ENCODE data around the gene NOTCH2.

Gene NOTCH2

DNA sequence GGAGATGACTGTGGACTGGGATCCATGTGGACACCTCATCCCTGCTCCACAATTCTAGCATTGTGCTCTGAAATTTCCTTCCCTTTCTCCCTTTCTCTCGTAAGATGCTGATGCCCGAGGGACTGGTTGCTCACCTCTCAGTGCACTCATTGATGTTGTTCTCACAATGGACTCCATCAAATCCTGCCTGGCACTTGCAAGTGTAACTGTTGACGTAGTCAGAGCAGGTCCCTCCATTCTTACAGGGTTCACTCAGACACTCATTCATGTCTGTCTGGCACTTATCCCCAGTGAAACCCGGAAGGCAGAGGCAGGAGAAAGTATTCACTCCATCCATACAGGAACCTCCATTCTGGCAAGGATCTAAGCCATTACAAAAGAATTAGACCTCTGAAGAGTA is 128.1 kb downstream of the NOTCH2 start:
- no peak for DNase-seq (ENCODE audit: low spot score)
- TF ChIP-seq, protein P1, sequence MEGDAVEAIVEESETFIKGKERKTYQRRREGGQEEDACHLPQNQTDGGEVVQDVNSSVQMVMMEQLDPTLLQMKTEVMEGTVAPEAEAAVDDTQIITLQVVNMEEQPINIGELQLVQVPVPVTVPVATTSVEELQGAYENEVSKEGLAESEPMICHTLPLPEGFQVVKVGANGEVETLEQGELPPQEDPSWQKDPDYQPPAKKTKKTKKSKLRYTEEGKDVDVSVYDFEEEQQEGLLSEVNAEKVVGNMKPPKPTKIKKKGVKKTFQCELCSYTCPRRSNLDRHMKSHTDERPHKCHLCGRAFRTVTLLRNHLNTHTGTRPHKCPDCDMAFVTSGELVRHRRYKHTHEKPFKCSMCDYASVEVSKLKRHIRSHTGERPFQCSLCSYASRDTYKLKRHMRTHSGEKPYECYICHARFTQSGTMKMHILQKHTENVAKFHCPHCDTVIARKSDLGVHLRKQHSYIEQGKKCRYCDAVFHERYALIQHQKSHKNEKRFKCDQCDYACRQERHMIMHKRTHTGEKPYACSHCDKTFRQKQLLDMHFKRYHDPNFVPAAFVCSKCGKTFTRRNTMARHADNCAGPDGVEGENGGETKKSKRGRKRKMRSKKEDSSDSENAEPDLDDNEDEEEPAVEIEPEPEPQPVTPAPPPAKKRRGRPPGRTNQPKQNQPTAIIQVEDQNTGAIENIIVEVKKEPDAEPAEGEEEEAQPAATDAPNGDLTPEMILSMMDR (conservative IDR thresholded peaks at IDR 0.05; ENCODE audit: low read depth), result no peak
- ChIA-PET POLR2A (ENCODE audit: low non-redundant PET) (no interaction called here), CTCF (no interaction called here)
- H3K27ac ChIP-seq, result no peak overlapping the region

DNA sequence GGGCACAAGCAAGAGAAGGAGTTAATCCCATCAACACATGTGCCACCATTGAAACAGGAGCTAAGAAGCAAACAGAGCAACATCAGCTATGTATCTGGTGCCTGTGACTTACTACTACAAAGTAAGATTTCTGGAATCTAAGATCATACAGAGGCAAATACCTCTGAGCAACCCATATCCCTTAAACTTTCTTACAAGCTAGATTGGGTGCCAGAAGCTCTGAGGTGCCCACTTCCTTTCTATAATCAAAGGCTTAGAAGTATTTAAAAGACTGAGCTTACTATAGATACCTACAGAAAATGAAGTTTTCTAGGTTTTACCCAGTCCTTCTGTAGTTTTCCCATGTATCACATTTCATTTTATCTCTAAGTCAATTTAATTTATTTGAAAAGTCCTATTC is 128.8 kb downstream of the NOTCH2 start:
- ChIA-PET CTCF (no interaction called here), POLR2A (ENCODE audit: low non-redundant PET) (no interaction called here)
- TF ChIP-seq, protein P1 (conservative IDR thresholded peaks at IDR 0.05; ENCODE audit: low read depth), result no peak
- H3K27ac ChIP-seq, result no peak overlapping the region
- DNase-seq (ENCODE audit: low spot score), result no peak

DNA sequence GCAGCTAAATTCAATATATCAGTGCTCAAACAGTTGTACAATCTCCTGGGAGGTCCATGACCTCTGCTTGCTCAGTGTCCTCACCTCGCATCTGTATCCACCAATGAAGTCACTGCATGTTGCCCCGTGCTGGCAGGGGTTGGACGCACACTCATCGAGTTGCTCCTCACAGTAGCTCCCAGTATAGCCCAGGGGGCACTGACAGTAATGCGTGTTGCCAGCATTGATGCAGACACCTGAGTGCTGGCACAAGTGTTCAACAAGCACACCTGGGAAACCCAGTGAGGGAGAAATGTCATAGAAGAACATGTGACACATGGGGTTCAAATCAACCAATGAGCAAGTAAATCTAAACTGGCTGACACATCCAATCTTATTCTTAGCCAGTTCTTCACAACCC is 132.3 kb downstream of the NOTCH2 start:
- ChIA-PET POLR2A (ENCODE audit: low non-redundant PET) (no interaction called here), CTCF (no interaction called here)
- DNase-seq (ENCODE audit: low spot score), result no peak
- TF ChIP-seq, protein P1 (conservative IDR thresholded peaks at IDR 0.05; ENCODE audit: low read depth), result no peak
- H3K27ac ChIP-seq, result no peak overlapping the region

DNA sequence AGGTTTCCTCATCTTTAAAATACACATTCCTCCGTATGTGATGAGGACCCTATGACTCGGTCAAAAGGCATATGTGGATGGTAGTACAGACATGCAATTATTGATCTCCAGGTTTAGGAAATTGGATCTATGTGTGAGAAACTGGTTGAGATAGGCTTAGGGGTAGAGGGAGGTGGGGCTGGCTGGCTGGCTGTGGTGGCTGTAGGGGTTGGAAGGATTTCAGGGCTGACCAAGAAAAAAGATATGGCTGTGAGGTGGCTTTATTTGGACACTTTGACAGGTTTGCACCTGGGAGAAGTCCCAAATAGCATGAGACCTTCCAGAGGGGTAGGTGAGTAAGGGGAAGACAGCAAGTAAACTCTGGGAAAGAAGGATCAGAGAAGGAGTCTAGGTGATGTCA is 133.5 kb downstream of the NOTCH2 start:
- ChIA-PET POLR2A (ENCODE audit: low non-redundant PET) (no interaction called here), CTCF (no interaction called here)
- TF ChIP-seq, protein P1 (conservative IDR thresholded peaks at IDR 0.05; ENCODE audit: low read depth), result no peak
- no peak overlapping the region for H3K27ac ChIP-seq
- no peak for DNase-seq (ENCODE audit: low spot score)

DNA sequence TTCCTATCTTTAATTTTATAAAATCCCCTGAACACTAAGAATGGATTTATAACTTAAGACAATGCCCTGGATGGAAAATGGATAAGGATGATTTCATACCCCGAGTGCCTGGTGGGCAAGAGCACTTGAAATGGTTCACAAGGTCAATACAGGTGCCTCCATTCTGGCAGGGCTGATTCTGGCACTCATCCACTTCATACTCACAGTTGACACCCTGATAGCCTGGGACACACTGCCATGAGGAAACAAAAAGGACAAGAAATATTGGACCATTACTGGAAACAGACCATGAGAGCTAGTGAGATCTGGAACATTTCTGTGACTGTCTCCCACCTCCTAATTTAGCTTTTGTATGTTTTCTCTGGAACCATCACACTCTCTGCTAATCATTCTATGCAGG is 134.1 kb downstream of the NOTCH2 start:
- no peak overlapping the region for H3K27ac ChIP-seq
- CTCF ChIA-PET, result no interaction called here
- DNase-seq (ENCODE audit: low spot score), result no peak
- POLR2A ChIA-PET (ENCODE audit: low non-redundant PET), result no interaction called here
- TF ChIP-seq, protein P1 (conservative IDR thresholded peaks at IDR 0.05; ENCODE audit: low read depth), result no peak

DNA sequence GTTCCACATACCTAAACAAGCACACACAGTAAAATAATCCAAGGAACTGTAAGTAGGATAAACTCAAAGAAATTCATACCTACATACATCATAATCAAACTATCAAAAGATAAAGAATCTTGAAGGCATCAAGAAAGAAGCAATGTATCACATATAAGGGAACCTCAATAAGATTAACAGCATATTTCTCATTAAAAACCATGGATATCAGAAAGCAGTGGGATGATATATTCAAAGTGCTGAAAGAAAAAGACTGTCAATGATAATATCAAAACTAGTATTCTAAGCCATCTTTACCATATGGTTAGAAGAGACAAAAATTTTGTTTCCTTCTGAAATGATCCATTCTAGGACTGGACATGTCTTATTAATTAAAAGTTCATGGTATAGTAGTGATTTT is 136.1 kb downstream of the NOTCH2 start:
- ChIA-PET CTCF (no interaction called here), POLR2A (ENCODE audit: low non-redundant PET) (no interaction called here)
- no peak for DNase-seq (ENCODE audit: low spot score)
- no peak overlapping the region for H3K27ac ChIP-seq
- TF ChIP-seq, protein P1 (conservative IDR thresholded peaks at IDR 0.05; ENCODE audit: low read depth), result no peak
